Neuronal stem cell (in vitro differentiated cells): ENCODE results near the gene RPL32.
A peak's percentile ranks its signal among the peaks of the same experiment; 100 is the strongest.
"Not testable (repeated sequence)": the region's sequence is repeated elsewhere in the genome, so short reads cannot be mapped to it uniquely, and the experiment has no call there.

Experiments used
- DNase-seq: peaks from one replicate; pipeline ENCODE4 v3.0.0-alpha.2; 2013; ENCODE audit warnings: low spot score
- H2AFZ ChIP-seq: one replicate; pipeline ENCODE4 v1.6.1; 2013; ENCODE audit warnings: mild to moderate bottlenecking, low read length, inconsistent platforms
- H2AK5ac ChIP-seq: 2 replicates; pipeline ENCODE4 v1.6.1; 2013; ENCODE audit warnings: low read depth, mild to moderate bottlenecking, inconsistent platforms, low read length, moderate library complexity, mixed read lengths
- H2BK120ac ChIP-seq: 2 replicates; pipeline ENCODE4 v1.6.1; 2013; ENCODE audit warnings: low read depth, mild to moderate bottlenecking, inconsistent platforms, low read length, moderate library complexity, mixed read lengths
- H2BK12ac ChIP-seq: one replicate; pipeline ENCODE4 v1.6.1; 2013; ENCODE audit warnings: low read length, inconsistent platforms
- H2BK15ac ChIP-seq: 2 replicates; pipeline ENCODE4 v1.6.1; 2013; ENCODE audit warnings: mild to moderate bottlenecking, low read length, inconsistent platforms, mixed read lengths
- H2BK5ac ChIP-seq: one replicate; pipeline ENCODE4 v1.6.1; 2013; ENCODE audit warnings: inconsistent platforms, mild to moderate bottlenecking, low read length, moderate library complexity
- H3K14ac ChIP-seq: one replicate; pipeline ENCODE4 v1.6.1; 2013; ENCODE audit warnings: low read length, inconsistent platforms
- H3K18ac ChIP-seq: 2 replicates; pipeline ENCODE4 v1.6.1; 2013; ENCODE audit warnings: low read length, inconsistent platforms
- H3K23ac ChIP-seq: 2 replicates; pipeline ENCODE4 v1.6.1; 2013; ENCODE audit warnings: low read depth, mild to moderate bottlenecking, mixed read lengths, low read length, inconsistent platforms; ENCODE audit not compliant: poor library complexity
- H3K27ac ChIP-seq: replicated peaks from 3 replicates; pipeline ENCODE4 v1.5.1; 2013; ENCODE audit warnings: low read length, inconsistent platforms
- H3K27me3 ChIP-seq, 3 experiments: 2 replicates each; pipeline ENCODE4 v1.6.1; 2013; ENCODE audit warnings: low read length in 3 of 3, mild to moderate bottlenecking in 2 of 3, inconsistent platforms in 1 of 3, low read depth in 1 of 3, mixed read lengths in 1 of 3, moderate library complexity in 1 of 3; ENCODE audit not compliant: control insufficient read depth in 3 of 3, insufficient read depth in 3 of 3
- H3K36me3 ChIP-seq, 2 donors: replicated peaks in 1 of 2; 2 replicates each; pipeline ENCODE4 v1.6.1; 2013; ENCODE audit warnings: low read length in 2 of 2; ENCODE audit not compliant: control insufficient read depth in 2 of 2, insufficient read depth in 2 of 2
- H3K4ac ChIP-seq: 2 replicates; pipeline ENCODE4 v1.6.1; 2013; ENCODE audit warnings: inconsistent platforms, mild to moderate bottlenecking, low read length, moderate library complexity
- H3K4me1 ChIP-seq, 2 donors: 1 replicate in 1 of 2; 2 replicates in 1 of 2; pipeline ENCODE4 v1.6.1; 2013; ENCODE audit warnings: low read length in 2 of 2, low read depth in 1 of 2; ENCODE audit not compliant: control insufficient read depth in 2 of 2, insufficient read depth in 1 of 2
- H3K4me2 ChIP-seq: one replicate; pipeline ENCODE4 v1.6.1; 2013; ENCODE audit warnings: mild to moderate bottlenecking, low read length, inconsistent platforms; ENCODE audit not compliant: insufficient read depth, poor library complexity, severe bottlenecking
- H3K4me3 ChIP-seq, 2 donors: 2 replicates each; pipeline ENCODE4 v1.5.1; 2013; ENCODE audit warnings: low read length in 2 of 2, mild to moderate bottlenecking in 2 of 2, inconsistent platforms in 1 of 2, moderate library complexity in 1 of 2
- H3K79me1 ChIP-seq: one replicate; pipeline ENCODE4 v1.6.1; 2013; ENCODE audit warnings: low read depth, mild to moderate bottlenecking, inconsistent platforms, low read length, moderate library complexity
- H3K9ac ChIP-seq: one replicate; pipeline ENCODE4 v1.6.1; 2013; ENCODE audit warnings: mild to moderate bottlenecking, low read depth, low read length, inconsistent platforms; ENCODE audit not compliant: poor library complexity
- H3K9me3 ChIP-seq, 2 donors: replicated peaks in 1 of 2; 2 replicates each; pipeline versions ENCODE3 to v1.6.1; 2013; ENCODE audit warnings: low read length in 2 of 2, mild to moderate bottlenecking in 2 of 2, inconsistent platforms in 1 of 2, low read depth in 1 of 2, mixed read lengths in 1 of 2, moderate library complexity in 1 of 2; ENCODE audit not compliant: control insufficient read depth in 2 of 2, insufficient read depth in 1 of 2
- H4K8ac ChIP-seq: one replicate; pipeline ENCODE4 v1.6.1; 2013; ENCODE audit warnings: low read depth, mild to moderate bottlenecking, inconsistent platforms, low read length, moderate library complexity
- H4K91ac ChIP-seq: one replicate; pipeline ENCODE4 v1.6.1; 2013; ENCODE audit warnings: low read length, low read depth, mild to moderate bottlenecking, inconsistent platforms; ENCODE audit not compliant: poor library complexity
- WGBS, 2 donors: extraction: QIAGEN DNeasy Blood & Tissue Kit; methylation state at CpG; one replicate each; pipeline ENCODE4 v1.1.7; 2013; ENCODE audit warnings: missing lambda C conversion rate in 2 of 2, mixed read lengths in 1 of 2; ENCODE audit not compliant: insufficient read length in 2 of 2, insufficient replicate concordance in 1 of 2; ENCODE audit errors: extremely low coverage in 2 of 2; 5-methylcytosine and 5-hydroxymethylcytosine counted together

RPL32 gene

GRCh38 chr3:12793701-12794100, 47.7 kb downstream of the RPL32 start:
- Histone ChIP-seq H3K27ac (no peak overlapping the region), H2AFZ (no peak overlapping the region), H3K14ac (no peak overlapping the region), H3K4me2 (no peak overlapping the region), H2BK12ac (no peak overlapping the region), H2BK15ac (no peak overlapping the region), H2BK5ac (no peak overlapping the region), H3K79me1 (no peaks in the 10 kb centered on the region), H3K4me3 (no peak overlapping the region), H2AK5ac (no peak overlapping the region), H2BK120ac (no peak overlapping the region), H4K91ac (no peak overlapping the region), H3K4me1 (peaks cover 0 to 3% of the 10 kb centered on the region in 2 donors), H3K9ac (no peak overlapping the region), H3K27me3 (peaks cover 0 to 6% (median 0%) of the 10 kb centered on the region in 3 experiments), H3K4ac (no peak overlapping the region), H3K36me3 (no peaks in the 10 kb centered on the region), H3K9me3 (no peaks in the 10 kb centered on the region), H3K23ac (no peak overlapping the region), H3K18ac (no peak overlapping the region), H4K8ac (no peak overlapping the region)
- no CpG with 5 or more reads among the region's 5 CpGs for WGBS, 2 donors
- no peak for DNase-seq

DNA sequence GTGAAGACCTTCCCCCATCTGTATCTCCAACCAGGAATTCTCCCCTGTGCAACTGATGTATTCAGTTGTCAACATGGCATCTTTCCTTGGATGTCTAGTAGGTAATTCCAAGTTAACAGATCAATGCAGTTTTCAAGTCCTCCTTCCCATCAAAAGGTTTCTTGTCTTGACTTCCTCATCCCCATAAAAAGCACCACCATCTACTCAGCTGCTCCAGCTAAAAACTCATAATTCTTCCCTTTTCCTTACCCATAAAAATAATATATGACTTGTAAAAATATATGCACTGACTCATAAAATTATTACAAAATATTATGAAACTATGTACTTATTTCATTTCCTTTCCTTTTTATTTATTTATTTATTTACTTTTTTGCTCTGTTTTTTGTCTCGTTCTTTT, 49.9 kb downstream of the RPL32 start:
- Histone ChIP-seq H2BK120ac (no peak overlapping the region), H3K27ac (no peak overlapping the region), H3K4me1 (peaks cover 0 to 3% of the 10 kb centered on the region in 2 donors), H4K8ac (no peak overlapping the region), H3K14ac (no peak overlapping the region), H3K36me3 (no peaks in the 10 kb centered on the region), H3K9me3 (no peaks in the 10 kb centered on the region), H3K23ac (no peak overlapping the region), H3K18ac (no peak overlapping the region), H3K4me3 (no peak overlapping the region), H3K4ac (no peak overlapping the region), H2BK12ac (no peak overlapping the region), H3K4me2 (no peak overlapping the region), H2BK5ac (no peak overlapping the region), H2AFZ (no peak overlapping the region), H2BK15ac (no peak overlapping the region), H3K9ac (no peak overlapping the region), H3K27me3 (peaks cover 0 to 2% (median 0%) of the 10 kb centered on the region in 3 experiments), H2AK5ac (no peak overlapping the region), H3K79me1 (no peaks in the 10 kb centered on the region), H4K91ac (no peak overlapping the region)
- WGBS, 2 donors = no CpG with 5 or more reads among the region's 1 CpG
- DNase-seq = no peak

DNA sequence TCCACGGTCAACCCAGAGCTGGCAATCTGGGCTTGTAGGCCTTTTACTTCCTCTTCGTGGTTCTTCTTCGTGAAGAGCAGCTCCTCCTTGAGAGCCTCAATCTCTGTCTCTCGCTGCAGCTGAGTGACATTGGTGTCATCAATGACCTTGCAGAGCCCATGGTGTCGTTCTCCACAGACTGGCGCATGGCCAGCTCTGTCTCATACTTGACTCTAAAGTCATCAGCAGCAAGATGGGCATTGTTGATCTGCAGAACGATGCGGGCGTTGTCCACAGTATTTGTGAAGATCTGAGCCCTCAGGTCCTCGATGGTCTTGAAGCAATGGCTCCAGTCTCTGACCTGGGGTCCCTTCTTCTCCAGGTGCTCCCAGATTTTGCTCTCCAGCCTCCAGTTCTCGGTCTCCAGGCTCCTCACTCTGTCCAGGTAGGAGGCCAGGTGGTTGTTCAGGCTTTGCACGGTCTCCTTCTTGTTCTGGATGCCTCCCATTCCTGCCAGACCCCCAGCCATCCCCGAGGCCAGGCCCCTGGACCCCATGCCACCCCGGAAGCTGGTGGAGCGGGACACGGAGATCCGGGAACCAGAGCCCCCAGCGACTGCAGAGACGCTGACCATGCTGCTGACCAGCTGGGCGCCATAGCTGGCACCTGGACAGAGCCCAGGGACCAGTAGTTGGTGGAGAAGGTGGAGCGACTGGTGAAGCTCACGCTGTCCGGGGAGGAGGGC, 53.2 kb downstream of the RPL32 start:
- DNase-seq = not testable (repeated sequence)

DNA sequence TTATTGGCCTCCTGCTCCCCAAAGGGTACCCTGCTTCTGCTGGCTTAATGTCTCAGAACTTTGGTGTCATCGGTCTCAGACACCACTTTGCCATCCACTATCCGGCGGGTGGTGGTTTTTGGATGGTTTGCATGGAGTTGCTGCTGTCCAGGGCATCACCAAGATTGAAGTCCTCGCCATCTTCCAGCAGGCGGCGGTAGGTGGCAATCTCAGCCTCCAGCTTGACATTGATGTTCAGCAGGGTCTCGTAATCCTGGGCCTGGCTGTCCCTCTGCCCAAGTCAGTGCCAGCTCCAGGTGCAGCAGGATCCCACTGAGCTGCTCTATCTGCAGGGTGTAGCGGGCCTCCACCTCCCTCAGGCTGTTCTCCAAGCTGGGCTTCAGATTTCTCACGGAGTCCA, 54.0 kb downstream of the RPL32 start:
- H2BK120ac ChIP-seq, H3K9me3 ChIP-seq, H2BK12ac ChIP-seq, H4K91ac ChIP-seq, H2AFZ ChIP-seq, H3K9ac ChIP-seq, H3K36me3 ChIP-seq, H3K27ac ChIP-seq, H3K79me1 ChIP-seq, H3K4me1 ChIP-seq, H3K4ac ChIP-seq, H4K8ac ChIP-seq, H3K4me2 ChIP-seq, H2BK5ac ChIP-seq, H3K18ac ChIP-seq, H3K27me3 ChIP-seq, H3K14ac ChIP-seq, H3K23ac ChIP-seq, H2BK15ac ChIP-seq, H3K4me3 ChIP-seq, H2AK5ac ChIP-seq: not testable (repeated sequence)
- WGBS, 2 donors = no CpG with 5 or more reads among the region's 9 CpGs
- peak; percentile 49 for DNase-seq

More for the DNA sequence above, 53.2 kb downstream of the RPL32 start:
- H2AK5ac ChIP-seq, H2AFZ ChIP-seq, H2BK120ac ChIP-seq, H2BK5ac ChIP-seq, H2BK12ac ChIP-seq, H3K18ac ChIP-seq, H3K36me3 ChIP-seq, H3K14ac ChIP-seq, H3K4ac ChIP-seq, H3K27me3 ChIP-seq, H2BK15ac ChIP-seq, H3K9ac ChIP-seq, H4K8ac ChIP-seq, H3K4me3 ChIP-seq, H4K91ac ChIP-seq, H3K4me1 ChIP-seq, H3K4me2 ChIP-seq, H3K27ac ChIP-seq, H3K79me1 ChIP-seq, H3K9me3 ChIP-seq: not testable (repeated sequence)
- WGBS, 2 donors = no CpG with 5 or more reads among the region's 23 CpGs
- peak overlapping the region; percentile 65 for H3K23ac ChIP-seq
